AG04450 (cell line): ENCODE data around the gene SLC24A3. TPM values are rescaled to one million over a fixed set of nuclear protein-coding genes. Genes with fewer than 3 reads are reported as not detected.

Experiments used
- CTCF ChIA-PET: fragments of 300-600, 350-600 bp; formaldehyde crosslinking; extraction: SDS; loops from one replicate; lab custom pipeline; 2022; ENCODE audit warnings: antibody characterized with exemption, inconsistent platforms; lab: Charles Lee
- POLR2A ChIA-PET: fragments of 350-600 bp; formaldehyde crosslinking; extraction: SDS; loops from one replicate; lab custom pipeline; 2021; ENCODE audit warnings: antibody characterized with exemption, inconsistent platforms; lab: Yijun Ruan, JAX
- DNase-seq: peaks from one replicate; pipeline ENCODE4 v3.0.0-alpha.2; 2011; ENCODE audit warnings: low read depth, low spot score
- H3K27ac ChIP-seq: one replicate; pipeline ENCODE4 v1.5.1; 2012; ENCODE audit warnings: low read depth, low read length, control low read depth
- H3K27me3 ChIP-seq: one replicate; pipeline ENCODE4 v1.6.0; 2012; ENCODE audit warnings: low read length; ENCODE audit not compliant: control insufficient read depth, insufficient read depth
- H3K4me3 ChIP-seq: 2 replicates; pipeline ENCODE4 v1.5.1; 2011; ENCODE audit warnings: mild to moderate bottlenecking, low read depth, low read length, control low read depth
- H3K9me3 ChIP-seq: 2 replicates; pipeline ENCODE4 v1.5.1; 2012; ENCODE audit warnings: low read length; ENCODE audit not compliant: control insufficient read depth, insufficient read depth
- polyA plus RNA-seq: library from polyadenylated mRNA; depleted of rRNA; stranded (reverse); fragments of >200 nt; gene quantifications from 2 replicates; pipeline ENCODE4 v1.2.3, GENCODE V29; 2011
- TF ChIP-seq, protein P1 (sequence below): IDR thresholded peaks from 2 replicates; pipeline ENCODE4 v1.5.1; 2011; ENCODE audit warnings: low read depth, low read length, control low read depth, inconsistent platforms

Gene SLC24A3
- polyA plus RNA-seq, 1 experiment = not detected

DNA sequence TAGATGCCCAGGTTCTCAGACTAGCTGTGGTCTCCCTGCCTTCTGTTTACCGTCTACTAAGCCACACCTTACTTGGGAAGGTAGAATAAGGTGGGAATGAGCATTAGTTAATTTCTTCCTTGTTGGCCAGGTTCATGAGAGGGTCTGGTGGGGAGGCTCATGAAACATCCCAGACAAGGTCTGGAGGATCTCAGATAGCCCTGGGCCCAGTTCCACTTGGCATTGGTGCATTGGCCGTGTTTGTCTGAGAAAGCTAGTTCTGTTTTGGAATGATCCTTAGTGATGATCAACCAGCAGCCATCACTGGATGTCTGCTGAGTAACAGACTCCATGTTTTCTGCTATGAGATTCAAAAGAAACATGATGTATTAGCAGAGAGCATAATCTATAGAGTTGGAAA is 155.1 kb downstream of the SLC24A3 start:
- Histone ChIP-seq H3K9me3 (peaks cover 23% of the 10 kb centered on the region; the same call in 1 of the 2 replicates), H3K27me3 (no peaks in the 10 kb centered on the region), H3K27ac (no peak overlapping the region), H3K4me3 (no peak overlapping the region)
- CTCF ChIA-PET = no interaction called here
- no peak for DNase-seq
- POLR2A ChIA-PET = interaction anchor here (0.6 kb wide), 1 partner anchor 934 kb away, joined by 14 read pairs; no protein-coding TSS in a partner anchor
- TF ChIP-seq, protein P1, sequence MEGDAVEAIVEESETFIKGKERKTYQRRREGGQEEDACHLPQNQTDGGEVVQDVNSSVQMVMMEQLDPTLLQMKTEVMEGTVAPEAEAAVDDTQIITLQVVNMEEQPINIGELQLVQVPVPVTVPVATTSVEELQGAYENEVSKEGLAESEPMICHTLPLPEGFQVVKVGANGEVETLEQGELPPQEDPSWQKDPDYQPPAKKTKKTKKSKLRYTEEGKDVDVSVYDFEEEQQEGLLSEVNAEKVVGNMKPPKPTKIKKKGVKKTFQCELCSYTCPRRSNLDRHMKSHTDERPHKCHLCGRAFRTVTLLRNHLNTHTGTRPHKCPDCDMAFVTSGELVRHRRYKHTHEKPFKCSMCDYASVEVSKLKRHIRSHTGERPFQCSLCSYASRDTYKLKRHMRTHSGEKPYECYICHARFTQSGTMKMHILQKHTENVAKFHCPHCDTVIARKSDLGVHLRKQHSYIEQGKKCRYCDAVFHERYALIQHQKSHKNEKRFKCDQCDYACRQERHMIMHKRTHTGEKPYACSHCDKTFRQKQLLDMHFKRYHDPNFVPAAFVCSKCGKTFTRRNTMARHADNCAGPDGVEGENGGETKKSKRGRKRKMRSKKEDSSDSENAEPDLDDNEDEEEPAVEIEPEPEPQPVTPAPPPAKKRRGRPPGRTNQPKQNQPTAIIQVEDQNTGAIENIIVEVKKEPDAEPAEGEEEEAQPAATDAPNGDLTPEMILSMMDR = no peak

DNA sequence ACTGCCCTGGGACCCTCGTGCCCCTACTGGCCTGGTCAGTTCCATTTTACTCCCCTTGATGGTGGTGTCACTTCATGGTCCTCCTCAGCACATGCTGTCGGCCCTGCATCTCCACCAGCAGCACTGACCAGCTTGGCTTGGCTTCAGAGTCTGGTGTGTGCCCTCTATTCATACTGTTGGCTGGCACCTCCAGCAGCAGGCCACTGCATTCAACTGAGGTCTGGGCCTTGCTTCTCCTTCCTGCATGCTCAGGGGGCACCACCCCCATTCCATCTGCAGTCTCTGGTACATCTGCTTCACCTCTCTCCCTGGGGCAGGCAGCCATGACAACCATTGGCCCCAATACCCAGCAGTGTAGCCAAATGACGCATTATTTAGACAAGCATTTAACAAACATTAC is 155.9 kb downstream of the SLC24A3 start:
- H3K27ac ChIP-seq = no peak overlapping the region
- peaks cover 29% of the 10 kb centered on the region; the same call in 1 of the 2 replicates for H3K9me3 ChIP-seq
- ChIA-PET POLR2A (no interaction called here), CTCF (no interaction called here)
- TF ChIP-seq, protein P1 = no peak
- no peaks in the 10 kb centered on the region for H3K27me3 ChIP-seq
- no peak for DNase-seq
- H3K4me3 ChIP-seq = no peak overlapping the region

DNA sequence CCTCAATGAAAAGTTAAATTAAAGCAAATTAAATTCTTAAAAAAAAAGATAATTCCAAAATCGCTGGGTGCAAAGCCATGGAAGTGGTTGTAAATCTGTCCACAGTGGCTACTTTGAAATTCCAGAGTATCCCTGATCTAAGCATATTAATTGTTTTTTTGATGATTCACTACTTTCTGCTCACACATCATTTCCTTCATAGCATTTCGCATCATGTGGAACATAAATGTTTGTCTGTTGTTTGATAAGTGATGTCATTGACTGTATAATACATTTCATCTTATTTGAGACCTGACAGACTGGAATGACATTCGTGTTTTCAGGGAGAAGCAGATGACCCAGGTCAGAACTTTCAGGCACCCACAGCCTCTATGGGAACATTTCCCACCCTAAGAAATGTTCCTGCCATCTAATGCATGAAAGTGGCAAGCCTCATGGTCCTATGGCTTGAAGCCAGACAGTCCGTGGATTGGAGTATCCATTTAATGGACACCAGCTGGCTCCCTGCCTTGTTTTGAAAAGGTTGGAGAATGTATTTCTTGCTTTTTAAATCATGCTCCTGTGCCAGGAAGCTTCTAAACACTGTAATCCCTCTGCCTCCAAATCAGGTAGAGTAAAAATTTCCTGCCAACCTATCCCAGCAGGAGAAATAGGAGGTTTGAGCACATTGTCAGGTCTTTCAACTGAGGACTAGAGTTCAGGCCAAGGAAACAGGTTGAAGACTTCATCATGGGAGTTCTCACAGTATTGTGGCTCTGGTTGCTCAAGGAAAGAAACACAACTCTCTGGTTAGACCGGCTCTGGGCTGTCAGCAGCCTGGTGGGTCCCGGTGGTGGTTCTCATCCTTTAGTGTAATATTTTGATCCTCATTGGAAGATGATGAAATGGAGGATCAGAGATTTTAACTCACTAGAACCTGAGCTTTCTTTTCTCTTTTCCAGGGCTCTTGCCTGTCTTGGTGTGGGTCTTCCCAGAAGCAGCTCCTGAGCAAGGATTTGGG is 157.9 kb downstream of the SLC24A3 start:
- TF ChIP-seq, protein P1 = no peak
- Histone ChIP-seq H3K9me3 (peaks cover 25% of the 10 kb centered on the region), H3K27ac (no peak overlapping the region), H3K27me3 (no peaks in the 10 kb centered on the region), H3K4me3 (no peak overlapping the region)
- ChIA-PET POLR2A (no interaction called here), CTCF (no interaction called here)
- no peak for DNase-seq

DNA sequence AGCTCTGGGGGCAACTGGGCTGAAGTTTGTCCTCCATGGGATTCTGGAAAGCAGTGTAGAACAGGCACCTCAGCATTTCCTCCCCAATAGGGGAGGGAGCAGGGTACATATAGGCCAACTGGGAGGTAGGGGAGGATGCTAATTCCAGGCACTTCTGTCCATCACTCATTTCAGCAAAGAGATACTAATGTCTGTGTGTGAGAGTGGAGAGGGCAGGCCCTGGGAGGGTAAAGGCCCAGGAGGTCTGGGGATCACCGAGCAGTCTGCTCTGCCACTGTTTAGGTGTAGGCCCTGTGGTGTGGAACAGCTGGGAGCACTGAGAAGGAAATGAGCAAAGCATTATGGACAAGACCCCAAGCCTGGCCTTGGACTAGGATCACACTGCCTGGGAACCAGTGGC is 158.7 kb downstream of the SLC24A3 start:
- no peak for DNase-seq
- CTCF ChIA-PET = no interaction called here
- POLR2A ChIA-PET = no interaction called here
- peaks cover 29% of the 10 kb centered on the region for H3K9me3 ChIP-seq
- H3K4me3 ChIP-seq = no peak overlapping the region
- H3K27ac ChIP-seq = no peak overlapping the region
- TF ChIP-seq, protein P1 = no peak
- H3K27me3 ChIP-seq = no peaks in the 10 kb centered on the region

DNA sequence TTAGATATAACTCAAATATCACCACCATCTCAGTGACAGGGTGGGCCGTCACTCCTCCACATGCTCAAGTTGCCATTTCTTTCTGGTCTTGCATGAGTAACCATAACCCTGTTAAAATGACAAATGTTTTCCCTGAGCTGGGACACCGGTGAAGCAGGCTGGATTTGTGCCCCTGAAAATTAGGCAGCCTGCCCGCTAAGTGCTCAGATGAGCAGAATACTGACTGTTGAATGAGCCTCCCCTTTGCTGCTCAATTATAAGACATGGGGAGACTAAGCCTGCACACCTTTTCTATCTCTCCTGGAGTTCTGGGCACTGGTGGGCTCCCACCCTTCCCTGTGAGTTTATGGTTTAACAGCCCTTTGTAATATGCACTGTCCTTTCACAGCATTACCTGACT is 161.8 kb downstream of the SLC24A3 start:
- no peak for DNase-seq
- no peak overlapping the region for H3K4me3 ChIP-seq
- TF ChIP-seq, protein P1 = no peak
- no peak overlapping the region for H3K27ac ChIP-seq
- H3K27me3 ChIP-seq = no peaks in the 10 kb centered on the region
- ChIA-PET POLR2A (no interaction called here), CTCF (no interaction called here)
- H3K9me3 ChIP-seq = peaks cover 23% of the 10 kb centered on the region
